HG03439 (cell line): ENCODE measurements around the gene EDEM2.
"Not testable (repeated sequence)": the region's sequence is repeated elsewhere in the genome, so short reads cannot be mapped to it uniquely, and the experiment has no call there.

ENCODE experiments used
- ATAC-seq: cut with Tn5 transposase; IDR thresholded peaks from one replicate; pipeline ENCODE4 v1.9.1; 2021; ENCODE audit warnings: mild to moderate bottlenecking, moderate library complexity; ENCODE audit not compliant: unreplicated experiment

EDEM2 gene

GRCh38 chr20:35088231-35089145 lies 58.6 kb downstream of the EDEM2 start:
- no peak for ATAC-seq

GRCh38 chr20:35087791-35088190 lies 59.3 kb downstream of the EDEM2 start:
- ATAC-seq = no peak

DNA sequence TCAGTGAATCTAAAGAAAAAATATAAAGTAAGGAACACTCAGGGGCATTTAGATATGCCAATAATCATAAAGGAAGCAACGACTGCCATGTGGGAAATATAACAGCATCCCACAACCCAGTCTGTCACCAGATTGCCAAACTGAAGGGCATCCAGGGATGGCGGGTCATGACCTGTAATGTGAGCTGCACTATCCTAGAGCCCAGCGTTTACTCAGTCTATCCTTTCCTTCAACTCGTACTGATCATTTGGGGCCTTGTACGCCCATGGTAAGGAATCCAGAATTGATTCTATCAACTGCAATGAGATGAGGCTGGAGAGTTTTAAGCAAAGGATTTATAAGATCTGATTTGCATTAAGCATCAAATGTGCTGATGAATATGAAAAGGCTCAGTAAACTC lies 59.8 kb downstream of the EDEM2 start:
- ATAC-seq = no peak

DNA sequence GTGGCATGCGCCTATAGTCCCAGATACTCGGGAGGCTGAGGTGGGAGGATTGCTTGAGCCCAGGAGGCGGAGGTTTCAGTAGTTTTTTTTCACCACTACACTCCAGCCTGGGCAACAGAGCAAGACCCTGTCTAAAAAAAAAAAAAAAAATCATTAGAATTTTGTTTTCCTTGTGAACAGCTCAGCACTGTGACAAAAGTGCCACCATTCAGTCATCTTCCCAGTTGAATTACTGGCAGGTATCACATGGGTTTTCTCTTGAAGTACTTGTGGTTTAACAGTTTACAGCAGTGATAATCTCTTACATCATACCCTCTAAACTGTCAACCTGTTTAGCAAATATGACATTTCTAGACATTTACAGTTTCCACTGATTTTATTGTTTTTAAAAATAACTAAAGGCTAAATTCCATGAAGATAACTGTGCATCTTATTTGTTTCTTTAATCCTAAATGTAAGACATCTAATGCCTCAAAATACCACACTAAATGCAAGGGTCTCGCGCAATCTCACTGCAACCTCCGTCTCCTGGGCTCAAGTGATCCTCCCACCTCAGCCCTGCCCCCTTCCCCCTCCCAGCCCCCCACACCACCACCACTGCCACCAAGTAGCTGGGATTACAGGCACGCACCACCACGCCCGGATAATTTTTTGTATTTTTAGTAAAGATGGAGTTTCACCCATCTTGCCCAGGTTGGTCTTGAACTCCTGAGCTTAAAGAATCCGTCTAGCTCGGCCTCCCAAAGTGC lies 61.5 kb downstream of the EDEM2 start:
- ATAC-seq = no peak

DNA sequence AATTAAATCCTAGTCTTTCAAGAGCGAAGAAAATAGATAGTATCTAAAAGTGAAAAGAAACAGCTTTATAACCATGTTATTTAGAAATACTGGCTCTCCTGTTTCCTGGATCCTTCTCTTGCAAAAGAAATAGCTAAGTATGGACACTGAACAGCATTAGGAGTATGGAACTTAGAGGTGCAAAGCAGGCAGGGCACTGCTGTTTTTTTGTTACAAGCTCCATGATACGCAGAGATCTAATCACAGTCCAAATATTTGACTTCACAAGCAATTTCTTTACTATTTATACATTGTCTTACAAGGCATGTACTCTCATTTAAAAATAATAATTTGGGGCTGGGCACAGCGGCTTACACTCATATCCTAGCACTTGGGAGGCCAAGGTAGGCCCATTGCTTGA lies 62.1 kb downstream of the EDEM2 start:
- ATAC-seq = no peak

GRCh38 chr20:35080348-35080642 lies 66.8 kb downstream of the EDEM2 start:
- not testable (repeated sequence) for ATAC-seq

DNA sequence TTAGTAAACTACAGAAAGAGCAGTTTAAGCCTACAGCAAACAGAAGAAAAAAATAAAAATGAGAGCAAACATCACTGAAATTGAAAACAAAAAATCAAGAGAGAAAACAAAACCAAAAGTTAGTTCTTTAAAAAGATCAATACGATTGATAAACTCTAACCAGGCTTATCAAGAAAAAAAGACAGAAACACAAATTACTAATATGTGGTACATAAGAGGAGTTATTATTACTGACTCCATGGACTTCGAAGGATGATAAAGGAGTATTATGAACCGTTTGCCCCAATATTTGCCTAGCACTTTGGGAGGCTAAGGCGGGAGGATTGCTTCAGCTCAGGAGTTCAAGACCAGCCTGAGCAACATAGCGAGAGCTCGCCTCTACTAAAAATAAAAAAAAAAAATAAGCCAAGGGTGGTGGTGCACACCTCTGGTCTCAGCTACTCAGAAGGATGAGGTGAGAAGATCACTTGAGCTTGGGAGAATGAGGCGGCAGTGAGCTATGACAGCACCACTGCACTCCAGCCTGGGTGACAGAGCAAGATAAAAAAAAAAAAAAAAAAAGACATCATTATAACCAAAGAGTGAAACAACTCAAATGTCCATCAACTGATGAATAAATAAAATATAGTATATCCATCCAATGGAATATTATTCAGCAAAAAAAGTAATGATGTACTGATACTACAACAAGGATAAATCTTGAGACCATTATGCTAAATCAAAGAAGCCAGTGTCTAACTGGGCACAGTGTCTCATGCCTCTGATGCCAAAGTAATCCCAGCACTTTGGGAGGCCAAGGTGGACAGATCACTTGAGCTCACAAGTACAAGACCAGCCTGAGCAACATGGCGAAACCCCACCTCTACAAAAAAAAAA lies 67.4 kb downstream of the EDEM2 start:
- ATAC-seq = no peak

DNA sequence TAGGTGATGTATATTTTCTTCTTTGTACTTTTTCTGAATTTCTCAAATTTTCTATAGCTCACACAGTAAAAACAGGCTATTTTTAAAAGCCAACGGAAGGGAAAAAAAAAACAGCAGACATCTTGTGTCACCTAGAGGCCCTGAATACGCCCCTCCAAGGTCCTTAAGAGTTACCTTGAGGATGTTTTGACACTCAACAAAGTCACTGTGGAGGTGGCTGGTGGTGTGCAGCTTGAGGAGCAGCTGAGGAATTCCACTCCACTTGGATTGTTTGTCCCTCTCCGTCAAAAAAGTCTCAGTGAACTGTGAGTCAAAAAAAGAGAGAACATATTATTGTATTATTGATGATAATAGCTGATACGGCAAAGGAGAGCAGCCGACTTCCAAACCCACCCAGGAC lies 69.3 kb downstream of the EDEM2 start:
- no peak for ATAC-seq

DNA sequence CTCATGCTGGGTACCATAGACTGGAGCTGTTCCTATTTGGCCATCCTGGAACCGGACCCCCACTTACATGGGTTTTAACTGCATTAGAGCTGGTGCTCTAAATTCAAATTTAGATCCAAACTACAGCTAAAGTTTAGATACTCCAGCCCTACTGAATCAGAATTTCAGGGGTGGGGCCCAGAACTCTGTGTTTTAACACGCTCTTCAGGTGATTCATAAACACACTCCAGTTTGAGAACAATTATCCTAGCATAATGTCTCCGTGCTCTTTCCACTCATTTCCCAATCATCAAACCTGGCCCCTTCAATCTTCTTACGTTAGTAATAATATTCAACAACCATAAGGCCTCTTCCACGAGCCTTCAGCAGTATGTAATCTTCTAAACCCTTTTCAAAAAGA lies 69.8 kb downstream of the EDEM2 start:
- no peak for ATAC-seq

DNA sequence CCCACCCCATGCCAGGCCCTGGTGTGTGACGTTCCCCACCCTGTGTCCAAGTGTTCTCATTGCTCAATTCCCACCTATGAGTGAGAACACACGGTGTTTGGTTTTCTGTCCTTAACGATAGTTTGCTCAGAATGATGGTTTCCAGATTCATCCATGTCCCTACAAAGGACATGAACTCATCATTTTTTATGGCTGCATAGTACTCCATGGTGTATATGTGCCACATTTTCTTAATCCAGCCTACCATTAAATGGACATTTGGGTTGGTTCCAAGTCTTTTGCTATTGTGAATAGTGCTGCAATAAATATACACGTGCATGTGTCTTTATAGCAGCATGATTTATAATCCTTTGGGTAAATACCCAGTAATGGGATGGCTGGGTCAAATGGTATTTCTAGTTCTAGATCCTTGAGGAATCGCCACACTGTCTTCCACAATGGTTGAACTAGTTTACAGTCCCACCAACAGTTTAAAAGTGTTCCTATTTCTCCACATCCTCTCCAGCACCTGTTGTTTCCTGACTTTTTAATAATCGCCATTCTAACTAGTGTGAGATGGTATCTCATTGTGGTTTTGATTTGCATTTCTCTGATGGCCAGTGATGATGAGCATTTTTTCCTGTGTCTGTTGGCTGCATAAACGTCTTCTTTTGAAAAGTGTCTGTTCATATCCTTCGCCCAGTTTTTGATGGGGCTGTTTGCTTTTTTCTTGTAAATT lies 75.5 kb downstream of the EDEM2 start:
- ATAC-seq = not testable (repeated sequence)

GRCh38 chr20:35066194-35066593 lies 80.9 kb downstream of the EDEM2 start:
- no peak for ATAC-seq
